Skin of body (tissue), 2 donors: ENCODE results near the gene RPGR. TPM values are rescaled to one million over a fixed set of nuclear protein-coding genes. Genes with fewer than 3 reads are reported as not detected.

Experiments used
- DNase-seq: peaks from one replicate; lab custom pipeline; 2025; lab: John Stamatoyannopoulos, UW
- total RNA-seq: library from RNA; depleted of rRNA; stranded (reverse); fragments of >200 nt; gene quantifications from one replicate; pipeline ENCODE4 v1.2.3, GENCODE V29; 2014

The RPGR gene
- total RNA-seq = 12.7 TPM

DNA sequence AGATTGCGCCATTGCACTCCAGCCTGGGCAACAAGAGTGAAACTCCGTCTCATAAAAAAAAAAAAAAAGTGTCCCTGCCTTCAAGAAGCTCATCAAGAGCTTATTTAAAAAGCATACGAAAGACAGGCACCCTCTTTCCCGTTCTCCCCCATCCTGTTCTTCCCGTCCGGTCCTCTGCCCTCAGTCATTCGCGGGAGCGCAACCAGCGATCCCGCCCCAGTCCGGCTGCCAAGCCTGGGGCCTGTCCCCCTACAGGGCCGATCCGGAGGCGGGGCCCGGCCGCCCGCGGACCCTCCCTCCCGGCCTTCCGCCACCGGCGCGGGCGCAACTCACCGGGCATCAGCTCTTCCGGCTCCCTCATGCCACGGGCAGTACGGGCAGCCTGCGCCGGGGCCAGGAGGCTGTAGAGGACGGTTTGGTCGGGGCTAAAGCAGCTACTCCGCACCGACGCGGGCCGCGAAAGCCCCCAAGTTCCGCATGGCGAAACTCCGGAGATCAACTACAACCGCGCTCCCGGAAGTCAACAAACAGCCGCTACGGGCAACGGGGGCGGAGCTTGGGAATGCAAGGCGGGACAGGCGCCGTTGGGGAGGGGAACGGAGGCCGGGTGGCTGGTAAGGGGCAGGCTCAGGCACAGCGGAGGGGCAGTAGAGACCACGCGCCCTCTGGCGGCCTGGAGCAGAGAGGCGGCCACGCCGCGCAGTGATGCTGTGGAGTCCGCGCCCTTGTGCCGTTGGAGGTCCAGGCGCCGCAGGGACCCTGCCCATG lies at the start of gene RPGR:
TSS of gene RPGR (minus strand) at position 503 of the 768 bp plus-strand sequence. CDS start at position 361, 142 bp downstream.
- peak; percentile 84 for DNase-seq

- DNase-seq = no peak
Measured at GRCh38 chrX:38376747-38377146, 49.4 kb upstream of the RPGR start.

DNA sequence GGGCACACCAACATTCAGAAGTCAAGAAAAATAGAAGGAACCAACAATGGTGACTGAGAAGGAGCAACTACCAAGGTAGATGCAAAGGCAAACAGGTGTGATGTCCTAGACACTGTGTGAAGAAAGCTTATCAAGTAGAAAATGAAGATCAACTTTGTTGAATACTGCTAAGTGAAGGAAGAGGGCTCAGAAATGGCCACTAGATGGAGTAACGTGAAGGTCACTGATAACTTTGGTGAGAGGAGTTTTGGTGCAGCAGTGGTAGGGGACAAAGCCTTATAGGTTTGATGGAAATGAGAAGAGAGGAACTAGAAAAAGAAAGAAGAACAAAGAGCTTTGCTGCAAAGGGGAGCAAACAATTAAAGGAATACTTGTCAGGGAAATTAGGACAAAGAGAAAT lies 48.6 kb upstream of the RPGR start:
- DNase-seq = no peak

- no peak for DNase-seq
Measured at GRCh38 chrX:38374431-38374830, 47.1 kb upstream of the RPGR start.

GRCh38 chrX:38371641-38372040 lies 44.3 kb upstream of the RPGR start:
- no peak for DNase-seq

DNA sequence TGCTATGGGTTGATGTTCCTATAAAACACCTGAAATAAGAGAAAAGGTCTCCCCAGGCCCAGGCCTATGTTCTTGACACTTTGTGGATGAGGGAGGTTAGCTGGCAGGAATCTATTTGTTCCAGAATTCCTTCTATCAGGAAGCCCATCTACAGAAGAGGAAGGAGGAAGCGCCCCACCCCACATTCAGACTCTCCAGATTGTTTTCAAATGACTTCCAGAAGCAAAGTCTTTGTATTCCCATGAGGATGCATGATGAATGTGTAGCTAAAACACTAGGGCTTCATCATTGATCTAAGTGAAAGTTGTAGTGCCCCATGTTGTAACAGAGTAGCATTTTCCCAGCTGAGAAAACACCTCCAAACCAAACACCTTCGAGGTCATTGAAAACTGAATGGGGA lies 41.5 kb upstream of the RPGR start:
- DNase-seq = no peak

DNA sequence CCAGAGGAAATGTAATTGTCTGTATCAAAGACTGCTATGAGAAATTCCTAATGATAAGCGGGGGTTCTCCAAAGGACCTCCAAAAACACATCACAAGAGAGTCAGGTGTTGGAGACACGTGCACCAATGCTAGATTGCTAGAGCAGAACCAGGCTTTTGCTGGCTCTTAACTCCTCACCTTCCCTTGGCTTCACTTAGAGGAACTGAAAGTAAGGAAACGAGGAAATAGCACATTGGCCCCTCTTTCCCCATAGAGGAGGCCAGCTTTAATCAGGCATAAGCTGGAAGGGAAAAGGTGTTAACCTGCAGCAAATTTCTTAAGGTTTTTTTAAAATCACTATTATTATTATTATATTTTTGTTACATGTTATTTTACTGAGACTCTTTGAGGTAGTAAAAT lies 38.6 kb upstream of the RPGR start:
- no peak for DNase-seq

GRCh38 chrX:38363046-38363445 lies 35.7 kb upstream of the RPGR start:
- DNase-seq = no peak

DNA sequence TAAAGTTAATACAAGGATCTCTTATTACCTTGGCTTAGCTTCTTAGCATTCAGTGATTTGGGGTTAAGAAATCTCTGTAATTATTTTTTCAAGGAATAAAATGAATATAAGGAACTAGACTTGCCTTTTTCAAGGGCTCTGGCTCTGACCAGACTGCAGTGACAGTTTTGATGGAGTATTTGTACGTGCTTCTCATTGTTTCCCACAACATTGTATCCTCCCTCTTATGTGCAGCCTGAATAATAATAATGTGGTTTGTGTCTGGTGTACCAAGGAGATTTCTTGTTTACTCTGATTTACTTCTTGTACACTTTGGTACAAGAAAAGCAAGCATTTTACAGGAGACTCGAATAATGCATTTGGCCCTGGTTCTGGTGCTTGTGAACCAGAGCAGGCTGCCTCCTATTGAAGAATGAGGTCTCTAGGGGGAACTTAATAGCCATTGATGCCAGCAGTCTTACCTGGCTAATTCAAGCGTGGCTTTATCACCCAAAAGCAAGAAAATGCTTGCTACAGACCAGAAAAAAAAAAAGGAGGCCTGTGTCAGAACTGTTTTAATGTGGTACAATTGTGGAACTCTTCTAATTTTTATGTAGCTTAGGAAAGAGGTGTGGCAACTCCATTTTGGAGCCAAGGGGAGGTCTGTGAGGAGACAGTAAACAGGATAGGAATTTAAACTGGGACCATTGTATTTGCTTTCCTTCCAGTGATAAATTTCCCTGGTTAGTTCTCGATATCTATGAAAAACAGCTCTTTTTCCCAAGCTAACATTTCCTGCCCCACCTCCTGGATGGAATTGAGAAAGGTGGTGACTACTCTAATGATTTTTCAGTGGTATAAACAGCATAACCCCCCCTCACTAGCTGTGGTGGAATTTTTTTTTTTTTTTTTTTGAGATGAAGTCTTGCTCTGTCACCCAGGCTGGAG lies 30.7 kb upstream of the RPGR start:
- DNase-seq = no peak

DNA sequence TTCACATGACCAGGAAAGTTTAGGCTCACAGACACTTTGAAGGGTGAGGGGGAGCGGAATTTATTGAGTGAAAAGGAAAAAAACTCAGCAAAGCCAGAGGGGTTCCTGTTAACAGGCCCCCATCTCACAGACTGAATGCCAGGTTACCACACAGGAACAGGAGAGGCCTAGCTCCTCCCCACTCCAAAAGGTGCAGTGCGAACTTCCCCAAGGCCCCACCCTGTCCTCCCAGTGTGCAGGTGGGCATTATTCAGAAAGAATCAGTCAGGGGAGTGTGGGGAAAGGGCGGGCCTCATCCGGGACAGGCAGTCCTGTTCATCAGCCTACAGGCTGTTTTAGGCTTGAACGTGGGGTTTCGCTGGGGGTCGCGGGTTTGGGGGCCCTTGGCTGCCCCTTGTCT lies 29.1 kb upstream of the RPGR start:
- no peak for DNase-seq

GRCh38 chrX:38352362-38352761 lies 25.1 kb upstream of the RPGR start, which contains the start of gene OTC:
OTC (plus strand) TSS chrX:38352604; CDS start chrX:38352697, 93 bp downstream.
- no peak for DNase-seq

GRCh38 chrX:38351346-38351745 lies 24.0 kb upstream of the RPGR start:
- DNase-seq = no peak

DNA sequence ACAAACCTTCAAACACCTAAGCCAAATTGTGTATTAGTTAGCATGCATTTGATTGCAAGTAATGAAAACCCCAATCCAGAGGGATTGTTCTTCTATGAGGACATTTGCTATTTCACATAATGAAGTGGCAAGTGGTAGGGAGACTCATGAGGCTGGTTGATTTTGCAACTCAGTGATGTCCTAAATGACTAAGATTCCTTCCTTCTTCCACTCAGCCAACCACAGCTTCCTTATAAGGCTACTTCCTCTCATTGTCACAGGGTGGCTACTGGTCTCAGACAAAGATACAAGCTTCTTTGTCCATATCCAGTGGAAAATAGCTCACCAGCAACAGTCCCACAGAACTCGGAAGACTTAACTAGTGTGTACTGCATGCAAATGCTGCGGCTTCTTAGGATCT lies 19.8 kb upstream of the RPGR start:
- no peak for DNase-seq

DNA sequence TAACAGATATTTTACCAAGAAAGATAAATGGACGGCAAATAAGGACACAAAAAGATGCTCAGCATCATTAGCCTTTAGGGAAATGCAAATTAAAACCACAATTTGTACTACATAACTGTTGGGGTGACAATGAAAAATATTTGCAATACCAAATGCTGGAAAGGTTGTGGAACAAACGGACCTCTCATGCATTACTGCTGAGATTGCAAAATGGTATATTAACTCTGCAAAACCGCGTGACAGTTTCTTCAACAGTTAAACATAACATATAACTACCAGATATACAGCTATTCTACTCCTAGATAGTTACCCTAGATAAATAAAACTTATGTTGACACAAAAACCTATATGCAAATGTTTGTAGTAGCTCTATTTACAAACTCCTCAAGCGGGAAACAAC lies 18.8 kb upstream of the RPGR start:
- DNase-seq = no peak

GRCh38 chrX:38342853-38343778 lies 15.8 kb upstream of the RPGR start:
- DNase-seq = no peak

- DNase-seq = no peak
Measured at GRCh38 chrX:38341442-38341841, 14.1 kb upstream of the RPGR start.

- DNase-seq = no peak
Measured at GRCh38 chrX:38336538-38337240, 9.4 kb upstream of the RPGR start.

DNA sequence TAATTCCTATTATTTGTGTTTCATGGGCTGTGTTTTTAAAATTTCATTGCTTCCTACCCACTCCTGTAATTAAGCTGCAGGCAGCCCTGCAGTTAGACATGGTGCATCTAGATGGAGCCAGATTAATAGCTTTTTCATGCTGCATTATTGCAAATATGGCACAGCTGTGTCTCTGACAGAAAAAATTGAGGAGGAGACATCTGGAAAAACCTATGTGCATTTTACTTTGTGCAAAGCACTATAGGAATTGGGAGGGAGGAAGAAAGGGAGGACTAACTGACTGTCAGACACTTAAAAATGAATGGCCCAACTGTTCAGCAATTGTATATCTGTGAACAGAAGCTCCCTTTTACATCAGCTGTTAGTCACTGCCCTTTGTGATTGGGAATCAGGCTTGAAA lies 8.1 kb upstream of the RPGR start:
- peak; percentile 16 for DNase-seq

DNA sequence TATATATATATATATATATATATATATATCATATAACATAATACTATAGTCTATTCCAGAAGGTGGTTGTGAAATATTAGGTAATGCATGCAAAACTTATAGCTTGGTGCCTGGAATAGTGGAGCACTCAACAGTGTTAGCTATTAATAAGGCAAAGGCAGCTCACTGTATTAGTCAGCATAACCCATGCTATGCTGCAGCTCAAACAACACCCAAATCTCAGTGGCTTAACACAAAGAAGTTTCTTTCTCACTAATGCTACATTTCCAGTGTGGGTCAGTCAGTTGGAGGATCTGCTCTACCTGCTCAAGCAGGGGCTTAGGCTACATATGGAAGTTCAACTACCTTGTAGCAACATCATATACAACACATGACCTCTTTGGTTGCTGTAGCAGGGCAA lies 5.2 kb upstream of the RPGR start:
- DNase-seq = no peak

DNA sequence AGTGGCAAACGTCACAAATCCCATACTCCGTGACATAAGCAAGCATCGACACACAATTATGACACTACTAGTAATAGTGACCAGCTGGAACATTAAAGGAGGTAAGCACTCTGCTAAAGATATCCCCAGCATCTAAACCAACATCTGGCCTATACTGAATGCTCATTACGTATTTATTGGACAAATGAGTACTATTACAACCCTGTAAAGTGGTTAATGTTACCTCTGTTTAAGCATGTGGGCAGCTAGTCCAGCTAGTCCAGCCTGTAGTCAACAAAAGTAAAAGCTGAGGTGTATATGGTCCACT lies 419 bp upstream of the RPGR start:
- DNase-seq = no peak

DNA sequence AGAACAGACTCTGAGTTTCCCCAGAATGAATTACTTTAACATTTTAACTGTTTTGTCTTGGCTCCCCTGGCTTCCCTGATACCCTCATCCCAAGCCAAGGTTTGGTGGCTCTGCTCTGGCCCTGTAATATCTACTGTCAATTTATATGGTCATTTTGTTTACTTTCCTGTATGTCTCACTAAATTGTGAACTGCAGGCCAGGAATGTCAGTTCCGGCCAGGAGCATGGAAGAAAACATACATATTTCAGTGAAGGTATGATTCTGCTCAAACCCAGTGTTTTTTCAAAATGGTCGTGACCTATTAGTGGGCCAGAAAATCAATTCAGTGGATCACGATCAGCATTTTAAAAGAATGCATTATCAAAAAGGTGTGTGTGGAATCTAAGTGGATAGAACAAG lies 1.2 kb downstream of the RPGR start:
- no peak for DNase-seq
